ENCODE data around the gene SUMF1.

SUMF1 gene

GRCh38 chr3:4375911-4376310 lies 91.2 kb downstream of the SUMF1 start:
- no peak for DNase-seq

DNA sequence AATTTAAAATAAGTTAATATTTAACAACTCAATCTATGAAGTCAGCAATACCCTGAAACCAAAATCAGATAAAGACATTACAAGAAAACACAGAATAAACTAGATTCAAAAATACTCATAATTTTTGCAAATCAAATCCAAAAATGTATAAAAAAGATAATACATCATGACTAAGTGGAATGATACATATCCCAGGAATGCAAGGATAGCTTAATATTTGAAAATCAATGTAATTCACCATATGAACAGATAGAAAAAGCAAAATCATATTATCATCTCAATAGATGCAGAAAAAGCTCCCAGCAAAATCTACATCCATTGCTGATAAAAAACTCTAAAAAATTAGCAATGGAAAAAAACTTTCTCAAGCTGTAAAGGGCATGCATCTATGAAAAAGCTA lies 93.4 kb downstream of the SUMF1 start:
- no peak for DNase-seq

DNA sequence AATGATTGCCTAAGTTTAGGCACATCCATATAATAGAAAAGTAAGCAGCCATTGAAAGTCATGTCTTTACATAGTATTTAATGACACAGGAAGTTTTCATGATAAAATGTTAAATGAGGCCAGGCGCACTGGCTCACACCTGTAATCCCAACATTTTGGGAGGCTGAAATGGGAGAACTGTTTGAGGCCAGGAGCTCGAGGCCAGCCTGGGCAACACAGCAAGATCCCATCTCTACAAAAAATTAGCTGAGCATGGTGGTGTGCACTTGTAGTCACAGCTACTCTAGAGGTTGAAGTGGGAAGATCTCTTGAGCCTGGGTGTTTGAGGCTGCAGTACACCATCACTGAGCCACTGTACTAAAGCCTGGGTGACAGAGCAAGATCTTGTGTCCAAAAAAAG lies 104.5 kb downstream of the SUMF1 start:
- no peak for DNase-seq

DNA sequence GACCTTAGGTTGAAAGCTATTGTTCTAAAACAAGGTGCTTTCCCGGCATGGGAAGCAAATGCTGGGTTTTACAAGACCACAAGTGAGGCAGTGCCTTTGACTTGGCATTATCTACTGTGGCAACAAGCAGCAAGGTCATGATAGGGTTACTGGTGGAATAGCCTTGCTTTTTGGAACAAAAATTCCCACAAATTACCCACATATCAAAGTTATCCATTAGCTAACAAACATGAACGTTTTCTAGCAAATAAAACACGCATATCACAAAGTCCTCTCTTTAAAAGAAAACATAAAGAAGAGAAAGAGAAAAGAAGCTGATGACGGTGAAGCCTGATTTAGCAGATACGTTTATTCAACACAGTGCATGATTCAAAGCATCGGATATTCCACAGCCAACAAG lies 106.3 kb downstream of the SUMF1 start:
- DNase-seq: no peak

- DNase-seq: no peak
Measured at GRCh38 chr3:4359805-4360502, 107.1 kb downstream of the SUMF1 start.

DNA sequence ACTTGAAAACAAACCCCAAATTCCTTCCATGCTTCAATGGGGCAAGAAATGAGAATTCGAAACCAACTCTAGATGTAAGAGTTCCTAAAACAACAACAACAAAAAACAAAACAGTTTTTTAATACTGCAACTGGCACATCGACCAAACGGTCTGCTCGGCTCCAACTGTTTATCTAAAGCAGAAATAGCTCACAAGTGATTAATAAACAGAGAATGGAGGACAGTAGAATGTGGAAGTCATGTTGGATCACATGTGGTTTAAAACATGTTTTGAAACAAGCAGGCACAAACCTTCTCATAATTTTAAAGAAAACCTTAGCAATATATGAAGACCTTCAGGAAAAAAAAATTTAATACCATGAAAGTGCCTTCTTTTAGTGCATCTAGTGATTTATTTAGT lies 108.8 kb downstream of the SUMF1 start:
- DNase-seq: no peak

- no peak for DNase-seq
Measured at GRCh38 chr3:4356546-4357410, 110.3 kb downstream of the SUMF1 start.

GRCh38 chr3:4356220-4356540 lies 110.9 kb downstream of the SUMF1 start:
- no peak for DNase-seq

DNA sequence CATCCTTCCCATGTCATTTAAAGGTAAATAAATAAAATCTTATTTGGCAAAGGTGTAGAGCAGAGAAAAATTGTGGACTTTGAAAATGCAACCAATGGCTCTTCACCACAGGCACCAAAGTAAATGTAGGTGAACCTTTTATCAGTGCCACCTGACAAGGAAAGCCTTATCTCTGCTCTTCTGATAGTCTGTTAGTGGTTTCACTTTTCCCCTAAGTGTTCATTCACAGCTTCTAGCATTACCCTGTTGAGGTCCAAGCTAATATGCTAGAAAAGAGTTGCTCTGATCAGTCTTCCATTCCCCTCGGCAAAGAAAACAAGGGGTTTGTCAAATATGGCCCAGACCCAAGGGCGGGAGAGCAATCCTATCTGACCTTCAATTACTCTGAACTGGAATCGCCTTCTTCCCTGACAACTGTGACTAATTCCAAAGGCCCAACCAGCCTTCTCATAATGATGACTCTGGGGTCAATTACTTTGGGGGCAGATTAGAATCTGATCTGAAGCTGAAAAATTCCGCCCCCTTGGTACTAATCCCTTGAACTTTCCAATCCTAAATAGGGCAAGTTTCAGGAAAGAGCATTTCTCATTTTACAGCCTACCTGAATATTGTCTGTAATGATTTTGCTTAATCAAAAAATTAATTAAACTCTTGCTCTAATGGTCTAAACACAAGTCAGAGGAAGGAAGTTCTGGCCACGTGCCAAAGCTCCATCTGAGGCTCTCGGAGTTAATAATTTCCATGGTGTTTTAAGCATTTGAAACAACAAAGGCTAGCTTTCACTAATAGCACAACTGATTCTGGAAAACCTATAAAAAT lies 111.5 kb downstream of the SUMF1 start:
- no peak for DNase-seq

DNA sequence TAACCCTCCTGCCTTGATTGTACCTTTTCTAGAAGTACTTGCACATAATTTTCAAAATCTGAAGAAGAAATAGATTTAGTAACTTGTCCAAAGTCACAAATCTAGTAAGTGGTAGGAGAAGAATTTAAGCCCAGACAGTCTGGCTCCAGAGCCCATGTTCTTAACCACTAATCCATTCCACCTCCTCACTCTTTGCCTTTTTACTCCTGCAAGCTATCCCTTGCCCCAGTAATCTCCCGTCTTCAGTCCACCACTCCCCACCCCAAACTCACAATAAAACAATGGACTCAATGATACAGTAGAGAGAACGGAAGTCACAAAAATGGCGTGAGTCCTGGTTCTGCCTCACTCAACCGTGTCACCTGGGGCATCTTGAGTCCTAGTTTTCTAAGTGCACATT lies 115.2 kb downstream of the SUMF1 start:
- DNase-seq: no peak

- DNase-seq: no peak
Measured at GRCh38 chr3:4351164-4351855, 115.8 kb downstream of the SUMF1 start.

GRCh38 chr3:4350789-4351163 lies 116.3 kb downstream of the SUMF1 start:
- no peak for DNase-seq

DNA sequence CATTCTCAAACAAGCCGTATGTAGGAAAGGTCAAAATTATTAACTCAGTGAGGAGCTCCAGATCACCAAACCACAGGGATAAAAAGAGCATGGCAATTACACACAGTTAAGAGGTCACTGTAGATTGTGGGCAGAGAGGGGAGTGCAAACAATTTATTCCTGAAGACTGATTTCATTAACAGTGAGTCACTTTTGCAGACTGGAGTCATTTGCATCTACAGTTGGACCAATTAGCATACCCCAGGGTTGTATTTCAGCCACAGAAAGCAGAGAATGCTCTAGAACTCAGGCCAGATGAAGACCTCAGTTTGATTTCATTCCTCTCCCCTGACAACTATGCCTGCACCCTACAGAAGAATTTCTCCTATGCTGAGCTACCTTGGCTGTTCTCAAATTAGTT lies 123.8 kb downstream of the SUMF1 start:
- no peak for DNase-seq

GRCh38 chr3:4341336-4341675 lies 125.8 kb downstream of the SUMF1 start:
- DNase-seq: no peak

GRCh38 chr3:4340411-4341335 lies 126.4 kb downstream of the SUMF1 start:
- DNase-seq: no peak

GRCh38 chr3:4340077-4340410 lies 127.0 kb downstream of the SUMF1 start:
- DNase-seq: no peak

GRCh38 chr3:4338751-4339150 lies 128.3 kb downstream of the SUMF1 start:
- DNase-seq: no peak

- no peak for DNase-seq
Measured at GRCh38 chr3:4336850-4337546, 130.1 kb downstream of the SUMF1 start.

GRCh38 chr3:4335840-4336562 lies 131.1 kb downstream of the SUMF1 start:
- no peak for DNase-seq

DNA sequence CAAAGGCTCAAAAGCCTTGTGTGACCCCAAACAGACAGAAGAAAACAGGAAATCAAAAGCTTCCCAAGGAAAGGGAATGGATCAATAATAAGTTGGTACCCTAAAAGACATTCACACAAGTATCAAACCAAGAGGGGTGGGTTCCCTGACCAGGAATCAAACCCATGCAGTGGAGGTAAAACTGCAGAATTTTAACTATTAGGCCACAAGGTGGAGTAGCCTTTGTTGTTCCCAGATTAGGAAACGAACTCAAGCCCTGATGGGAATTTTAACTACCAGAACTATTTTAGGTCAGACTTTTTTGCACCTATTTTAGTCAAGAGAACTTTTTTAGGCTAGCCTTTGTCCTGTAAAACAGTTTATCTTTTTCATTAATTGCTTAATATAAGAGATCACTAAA lies 132.5 kb downstream of the SUMF1 start:
- no peak for DNase-seq

GRCh38 chr3:4332991-4333390 lies 134.1 kb downstream of the SUMF1 start:
- DNase-seq: no peak

All from activated CD8-positive, alpha-beta memory T cell treated with anti-CD3 and anti-CD28 coated beads, Interleukin-2, amount 50 U/mL, for 48 hours (primary cell).